ENCODE measurements around the gene OSM. TPM values are rescaled to one million over a fixed set of nuclear protein-coding genes. Genes with fewer than 3 reads are reported as not detected.
A peak's percentile ranks its signal among the peaks of the same experiment; 100 is the strongest.

OSM gene
- total RNA-seq, 2 donors from 2014 or later = not detected

- intact Hi-C loops (cut with DNase I) = no loop called here
- H3K4me3 ChIP-seq = no peak overlapping the region
- ATAC-seq = no peak
- no peak for DNase-seq
- TF ChIP-seq, protein P1, sequence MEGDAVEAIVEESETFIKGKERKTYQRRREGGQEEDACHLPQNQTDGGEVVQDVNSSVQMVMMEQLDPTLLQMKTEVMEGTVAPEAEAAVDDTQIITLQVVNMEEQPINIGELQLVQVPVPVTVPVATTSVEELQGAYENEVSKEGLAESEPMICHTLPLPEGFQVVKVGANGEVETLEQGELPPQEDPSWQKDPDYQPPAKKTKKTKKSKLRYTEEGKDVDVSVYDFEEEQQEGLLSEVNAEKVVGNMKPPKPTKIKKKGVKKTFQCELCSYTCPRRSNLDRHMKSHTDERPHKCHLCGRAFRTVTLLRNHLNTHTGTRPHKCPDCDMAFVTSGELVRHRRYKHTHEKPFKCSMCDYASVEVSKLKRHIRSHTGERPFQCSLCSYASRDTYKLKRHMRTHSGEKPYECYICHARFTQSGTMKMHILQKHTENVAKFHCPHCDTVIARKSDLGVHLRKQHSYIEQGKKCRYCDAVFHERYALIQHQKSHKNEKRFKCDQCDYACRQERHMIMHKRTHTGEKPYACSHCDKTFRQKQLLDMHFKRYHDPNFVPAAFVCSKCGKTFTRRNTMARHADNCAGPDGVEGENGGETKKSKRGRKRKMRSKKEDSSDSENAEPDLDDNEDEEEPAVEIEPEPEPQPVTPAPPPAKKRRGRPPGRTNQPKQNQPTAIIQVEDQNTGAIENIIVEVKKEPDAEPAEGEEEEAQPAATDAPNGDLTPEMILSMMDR (IDR thresholded peaks at IDR 0.05) = no peak
- TF ChIP-seq POLR2A (IDR thresholded peaks at IDR 0.05) = no peak
- 90 to 92% methylated on average over 12 to 18 of the region's 18 CpGs for WGBS, 2 donors
- peaks cover 38% of the 10 kb centered on the region for H3K4me1 ChIP-seq
- H3K27ac ChIP-seq = peak overlapping the region; percentile 85 to 90 (median 88)
- H3K36me3 ChIP-seq (replicated peaks in 1 of 2; ENCODE audit: insufficient read depth in 1 of 2, low read depth in 2 of 2) = peaks cover 0 to 7% of the 10 kb centered on the region in 2 donors
- H3K27me3 ChIP-seq = no peaks in the 10 kb centered on the region
- no peaks in the 10 kb centered on the region for H3K9me3 ChIP-seq
These were observed 25.7 kb upstream of the OSM start for GRCh38 chr22:30292069-30292970.

DNA sequence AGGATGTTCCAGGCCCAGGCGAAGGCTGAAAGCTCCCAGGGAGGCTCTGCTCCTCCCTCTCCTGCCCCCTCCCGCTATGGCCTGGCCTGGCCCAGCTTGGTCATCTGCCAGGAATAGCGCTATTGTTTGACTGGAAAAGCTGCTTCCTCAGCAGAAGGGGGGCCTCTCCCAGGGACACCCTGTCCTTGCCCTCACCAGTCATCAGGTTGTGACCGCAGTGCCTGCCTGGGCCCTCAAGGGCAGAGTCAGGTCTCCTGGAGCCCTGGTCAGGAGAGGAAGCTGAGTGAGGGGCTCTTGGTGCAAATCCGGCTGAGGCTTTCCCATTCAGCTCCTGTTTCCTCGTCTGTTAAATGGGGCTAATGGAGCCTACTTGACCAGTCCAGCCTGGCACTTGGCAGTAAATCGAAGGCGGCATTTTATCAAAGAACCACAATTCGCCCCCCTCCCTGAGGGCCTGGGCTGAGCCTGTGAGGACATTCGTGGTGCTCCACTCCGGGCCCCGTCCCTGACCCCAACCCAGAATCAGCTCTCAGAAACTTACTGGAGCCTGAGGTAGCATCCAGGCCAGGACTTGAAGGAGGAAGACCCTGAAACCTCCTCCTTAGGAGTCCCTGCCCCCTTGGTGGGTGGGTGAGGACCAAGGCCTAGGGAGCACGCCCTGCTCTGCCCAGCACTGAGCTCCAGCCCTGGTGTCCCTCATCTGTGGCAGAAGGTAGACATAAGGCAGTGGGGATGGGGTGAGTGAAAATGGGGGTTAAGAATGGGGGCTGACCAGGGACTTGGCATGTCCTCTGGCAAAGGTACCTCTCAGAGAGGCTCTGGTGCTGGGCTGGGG, 24.6 kb upstream of the OSM start:
- Histone ChIP-seq H3K27ac (peak overlapping the region; percentile 85 to 90 (median 88)), H3K4me3 (no peak overlapping the region), H3K27me3 (no peaks in the 10 kb centered on the region), H3K9me3 (no peaks in the 10 kb centered on the region), H3K4me1 (peaks cover 38% of the 10 kb centered on the region), H3K36me3 (replicated peaks in 1 of 2; ENCODE audit: insufficient read depth in 1 of 2, low read depth in 2 of 2) (peaks cover 0 to 7% of the 10 kb centered on the region in 2 donors)
- 40 to 48% methylated on average over 3 to 13 of the region's 13 CpGs for WGBS, 2 donors
- ATAC-seq (peak; percentile 51), DNase-seq (peak; percentile 86 to 96 (median 92))
- intact Hi-C loops (cut with DNase I) = no loop called here
- TF ChIP-seq, protein P1 (IDR thresholded peaks at IDR 0.05) = no peak
- TF ChIP-seq POLR2A (IDR thresholded peaks at IDR 0.05) = peak in 2 of 3 donors; percentile 33 to 40

DNA sequence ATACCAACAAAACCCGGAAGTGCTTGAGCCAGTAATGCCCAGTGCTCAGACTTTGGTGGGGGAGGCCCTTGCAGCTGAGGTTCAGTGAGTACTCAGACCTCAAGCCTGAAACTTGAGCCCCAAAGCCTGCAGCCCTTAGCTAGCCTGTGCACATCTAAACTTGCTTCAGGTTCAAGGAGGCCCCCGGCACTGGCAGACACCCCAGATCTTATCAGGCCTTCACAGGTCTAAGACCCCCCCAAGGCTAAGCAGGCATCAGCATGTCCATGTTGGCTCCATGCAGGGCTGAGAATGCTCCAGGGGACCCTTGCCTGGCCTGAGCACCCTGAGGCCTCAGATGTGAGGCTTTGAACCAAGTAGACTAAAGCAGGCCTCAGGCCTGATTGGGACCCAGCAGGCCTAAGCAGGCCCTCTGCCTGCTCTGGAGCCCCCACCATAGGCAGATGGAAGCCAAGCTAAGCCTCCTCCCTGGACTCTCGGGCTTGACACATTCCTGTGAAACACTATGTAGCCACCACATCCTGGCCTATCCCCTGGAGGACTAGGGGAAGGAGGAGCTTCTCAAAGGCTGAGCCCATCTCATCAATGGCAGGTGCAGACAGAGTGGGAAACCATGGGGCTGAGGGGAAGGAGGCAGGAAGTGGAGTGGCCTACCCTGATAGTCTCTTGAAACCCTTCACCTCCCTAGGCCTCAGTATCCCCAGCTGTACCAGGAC, 23.8 kb upstream of the OSM start:
- ATAC-seq (peak; percentile 2), DNase-seq (peak in 1 of 4 donors; percentile 21)
- Histone ChIP-seq H3K4me1 (peaks cover 38% of the 10 kb centered on the region), H3K27ac (peak overlapping the region; percentile 85 to 90 (median 88)), H3K27me3 (no peaks in the 10 kb centered on the region), H3K36me3 (replicated peaks in 1 of 2; ENCODE audit: insufficient read depth in 1 of 2, low read depth in 2 of 2) (peaks cover 0 to 6% of the 10 kb centered on the region in 2 donors), H3K9me3 (no peaks in the 10 kb centered on the region), H3K4me3 (no peak overlapping the region)
- 42 to 47% methylated on average over 2 to 3 of the region's 3 CpGs for WGBS, 2 donors
- intact Hi-C loops (cut with DNase I) = no loop called here
- TF ChIP-seq POLR2A (IDR thresholded peaks at IDR 0.05) = no peak
- TF ChIP-seq, protein P1 (IDR thresholded peaks at IDR 0.05) = no peak

- 23 to 25% methylated on average over 4 to 12 of the region's 12 CpGs for WGBS, 2 donors
- H3K36me3 ChIP-seq (replicated peaks in 1 of 2; ENCODE audit: insufficient read depth in 1 of 2, low read depth in 2 of 2) = peaks cover 0 to 6% of the 10 kb centered on the region in 2 donors
- no peaks in the 10 kb centered on the region for H3K27me3 ChIP-seq
- no peaks in the 10 kb centered on the region for H3K9me3 ChIP-seq
- TF ChIP-seq, protein P1 (IDR thresholded peaks at IDR 0.05) = no peak
- TF ChIP-seq POLR2A (IDR thresholded peaks at IDR 0.05) = no peak
- peaks cover 38% of the 10 kb centered on the region for H3K4me1 ChIP-seq
- peak overlapping the region; percentile 85 to 90 (median 88) for H3K27ac ChIP-seq
- intact Hi-C loops (cut with DNase I) = no loop called here
- no peak for DNase-seq
- peak; percentile 8 for ATAC-seq
- H3K4me3 ChIP-seq = no peak overlapping the region
These were observed 23.3 kb upstream of the OSM start for GRCh38 chr22:30289980-30290313.

All from body of pancreas (tissue), 4 donors.